ENCODE data around the gene ZNF653. TPM values are rescaled to one million over a fixed set of nuclear protein-coding genes. Genes with fewer than 3 reads are reported as not detected.
A peak's percentile ranks its signal among the peaks of the same experiment; 100 is the strongest.

ZNF653 gene
- total RNA-seq, 4 donors from 2014 or later: 13.6 to 41.7 (median 14.2) TPM

DNA sequence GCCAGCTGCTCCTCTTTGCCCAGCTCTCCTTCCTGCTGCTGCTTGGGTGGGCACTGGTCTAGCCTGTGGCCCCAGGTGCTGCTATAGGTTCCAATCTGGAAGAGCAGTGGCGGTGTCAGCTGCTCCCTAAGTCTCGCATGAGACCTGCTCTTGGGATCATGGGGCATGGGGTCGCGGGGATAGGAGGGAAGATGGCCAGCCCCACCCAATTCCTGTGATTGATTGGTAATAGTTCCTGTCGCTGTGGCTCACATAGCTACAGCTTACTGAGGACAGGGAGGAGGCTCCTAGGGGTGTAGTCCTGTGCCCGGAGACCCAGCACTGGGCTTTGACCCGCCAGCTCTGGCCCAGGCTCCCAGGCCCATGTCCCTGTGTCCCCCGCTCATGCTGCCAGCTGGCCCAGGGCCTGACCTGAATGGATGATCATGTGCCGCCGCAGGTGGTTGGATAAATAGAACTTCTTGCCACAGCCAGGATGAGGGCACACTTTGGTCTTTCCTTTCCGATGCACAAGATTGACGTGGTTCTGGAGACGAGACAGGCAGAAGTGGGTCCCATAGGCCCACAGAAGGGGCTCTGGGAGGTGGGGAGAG is 20.3 kb downstream of the ZNF653 start:
- H3K36me3 ChIP-seq: peaks cover 7 to 20% of the 10 kb centered on the region in 2 donors
- WGBS, 2 donors: 93 to 94% methylated on average over 3 to 6 of the region's 13 CpGs

DNA sequence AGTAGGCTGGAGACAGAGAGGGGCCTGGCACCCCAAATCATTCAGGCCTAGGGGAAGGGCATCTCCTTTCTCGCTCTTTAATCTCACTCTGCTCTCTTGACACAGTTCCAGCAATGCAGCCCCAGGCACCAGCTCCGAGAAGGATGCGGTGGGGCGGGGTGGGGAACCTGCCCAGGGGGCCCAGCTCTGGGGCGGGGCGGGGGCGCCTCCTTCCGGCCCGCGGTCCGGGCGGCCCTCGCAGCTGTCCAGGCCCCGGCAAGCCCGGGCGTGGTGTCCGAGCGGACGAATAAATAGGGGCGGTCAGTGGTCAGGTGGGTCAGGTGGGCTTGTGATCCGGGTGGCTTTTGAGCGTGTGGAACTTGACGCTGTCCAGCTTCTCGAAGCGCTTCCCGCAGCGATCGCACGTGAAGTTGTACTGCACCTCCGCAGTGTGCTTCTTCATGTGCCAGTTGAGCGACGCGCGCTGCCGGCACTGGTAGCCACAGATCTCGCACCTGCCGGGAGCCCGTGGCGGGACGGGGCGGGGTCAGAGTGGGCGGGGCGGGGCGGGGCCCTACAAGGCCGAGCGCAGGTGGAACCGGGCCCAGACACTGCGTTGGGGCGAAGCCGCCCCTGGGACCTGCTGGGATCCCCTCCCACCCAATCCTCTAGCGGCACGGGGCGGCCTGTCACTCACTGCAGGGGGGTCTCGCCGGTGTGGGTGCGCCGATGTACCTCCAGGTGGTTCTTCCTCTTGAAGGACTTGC is 22.1 kb downstream of the ZNF653 start:
- TF ChIP-seq, protein P1, sequence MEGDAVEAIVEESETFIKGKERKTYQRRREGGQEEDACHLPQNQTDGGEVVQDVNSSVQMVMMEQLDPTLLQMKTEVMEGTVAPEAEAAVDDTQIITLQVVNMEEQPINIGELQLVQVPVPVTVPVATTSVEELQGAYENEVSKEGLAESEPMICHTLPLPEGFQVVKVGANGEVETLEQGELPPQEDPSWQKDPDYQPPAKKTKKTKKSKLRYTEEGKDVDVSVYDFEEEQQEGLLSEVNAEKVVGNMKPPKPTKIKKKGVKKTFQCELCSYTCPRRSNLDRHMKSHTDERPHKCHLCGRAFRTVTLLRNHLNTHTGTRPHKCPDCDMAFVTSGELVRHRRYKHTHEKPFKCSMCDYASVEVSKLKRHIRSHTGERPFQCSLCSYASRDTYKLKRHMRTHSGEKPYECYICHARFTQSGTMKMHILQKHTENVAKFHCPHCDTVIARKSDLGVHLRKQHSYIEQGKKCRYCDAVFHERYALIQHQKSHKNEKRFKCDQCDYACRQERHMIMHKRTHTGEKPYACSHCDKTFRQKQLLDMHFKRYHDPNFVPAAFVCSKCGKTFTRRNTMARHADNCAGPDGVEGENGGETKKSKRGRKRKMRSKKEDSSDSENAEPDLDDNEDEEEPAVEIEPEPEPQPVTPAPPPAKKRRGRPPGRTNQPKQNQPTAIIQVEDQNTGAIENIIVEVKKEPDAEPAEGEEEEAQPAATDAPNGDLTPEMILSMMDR (IDR thresholded peaks at IDR 0.05): no peak
- TF ChIP-seq POLR2A (IDR thresholded peaks at IDR 0.05): no peak
- no peak for DNase-seq
- WGBS, 2 donors: 76 to 82% methylated on average over 22 to 36 of the region's 57 CpGs
- intact Hi-C loops (cut with DNase I): loop anchor here (5.0 kb wide), 1 partner anchor 186 kb away; the partner anchor contains the start of gene TSPAN16
- H3K9me3 ChIP-seq: no peaks in the 10 kb centered on the region
- H3K36me3 ChIP-seq: peaks cover 7 to 20% of the 10 kb centered on the region in 2 donors
- H3K27ac ChIP-seq: no peak overlapping the region
- H3K27me3 ChIP-seq: peaks cover 24% of the 10 kb centered on the region
- H3K4me3 ChIP-seq (replicated peaks in 1 of 3): no peak overlapping the region
- peaks cover 0 to 37% of the 10 kb centered on the region in 2 donors for H3K4me1 ChIP-seq

More for the DNA sequence above, 20.3 kb downstream of the ZNF653 start:
- Histone ChIP-seq H3K27ac (no peak overlapping the region), H3K9me3 (no peaks in the 10 kb centered on the region), H3K4me1 (peaks cover 0 to 25% of the 10 kb centered on the region in 2 donors), H3K4me3 (replicated peaks in 1 of 3) (no peak overlapping the region), H3K27me3 (peaks cover 13% of the 10 kb centered on the region)
- DNase-seq: no peak
- intact Hi-C loops (cut with DNase I): no loop called here
- TF ChIP-seq, protein P1 (IDR thresholded peaks at IDR 0.05): no peak

GRCh38 chr19:11482384-11483050 is 23.1 kb downstream of the ZNF653 start:
- Histone ChIP-seq H3K36me3 (peaks cover 6 to 17% of the 10 kb centered on the region in 2 donors), H3K9me3 (no peaks in the 10 kb centered on the region), H3K4me1 (peaks cover 0 to 37% of the 10 kb centered on the region in 2 donors), H3K27me3 (peaks cover 24% of the 10 kb centered on the region), H3K27ac (no peak overlapping the region), H3K4me3 (replicated peaks in 1 of 3) (no peak overlapping the region)
- no peak for TF ChIP-seq POLR2A (IDR thresholded peaks at IDR 0.05)
- TF ChIP-seq, protein P1 (IDR thresholded peaks at IDR 0.05): peak; percentile 58 to 96 (median 94)
- DNase-seq: peak; percentile 76 to 78
- intact Hi-C loops (cut with DNase I): loop anchor here (5.0 kb wide), 1 partner anchor 185 kb away; the partner anchor contains the start of gene TSPAN16
- WGBS, 2 donors: 6 to 12% methylated on average over 9 to 16 of the region's 58 CpGs

DNA sequence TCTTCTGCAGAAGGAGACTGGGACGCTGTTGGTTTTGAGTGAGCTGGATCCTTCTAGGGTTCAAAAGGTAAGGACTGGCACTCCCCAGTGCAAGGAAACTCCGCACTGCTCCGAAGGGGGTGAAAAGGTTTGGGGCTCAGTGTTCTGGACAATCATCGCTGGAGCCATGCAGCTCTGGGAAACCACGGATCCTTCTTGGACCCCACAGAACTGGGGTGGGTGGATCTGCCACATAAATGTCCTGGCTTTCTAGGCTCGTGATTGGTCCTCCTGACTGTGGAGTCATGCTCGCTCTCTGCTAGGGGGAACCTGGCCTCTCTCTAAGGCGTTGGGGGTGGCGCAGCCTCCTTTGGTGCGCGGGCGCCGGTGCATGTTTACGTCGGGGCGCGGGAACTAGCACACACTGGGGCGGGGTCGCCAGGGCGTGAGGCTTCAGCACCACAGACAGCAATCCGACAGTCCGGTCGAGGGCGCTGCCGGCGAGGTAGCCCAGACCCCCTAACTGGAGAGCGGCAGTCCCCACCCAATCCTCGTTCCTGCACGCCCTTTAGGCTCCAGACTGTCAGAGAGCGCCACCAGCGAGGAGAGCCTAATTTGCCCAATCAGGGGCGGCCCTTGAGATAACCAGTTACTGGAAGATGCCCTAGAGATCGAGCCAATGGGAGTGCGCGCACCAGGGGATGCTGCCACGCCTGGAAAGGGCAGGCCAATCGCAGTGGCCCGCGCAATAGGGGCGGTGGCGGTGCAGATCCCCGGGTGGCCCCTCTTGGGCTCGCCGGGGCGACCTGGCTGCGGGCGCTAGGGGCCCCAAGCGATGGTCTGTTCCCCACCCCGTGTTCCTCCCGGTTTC is 23.9 kb downstream of the ZNF653 start:
- Histone ChIP-seq H3K27me3 (peaks cover 24% of the 10 kb centered on the region), H3K9me3 (no peaks in the 10 kb centered on the region), H3K4me3 (replicated peaks in 1 of 3) (no peak overlapping the region), H3K4me1 (peaks cover 0 to 37% of the 10 kb centered on the region in 2 donors), H3K36me3 (peaks cover 3 to 13% of the 10 kb centered on the region in 2 donors), H3K27ac (no peak overlapping the region)
- TF ChIP-seq, protein P1 (IDR thresholded peaks at IDR 0.05): no peak
- TF ChIP-seq POLR2A (IDR thresholded peaks at IDR 0.05): no peak
- peak; percentile 46 to 50 for DNase-seq
- intact Hi-C loops (cut with DNase I): loop anchor here (5.0 kb wide), 1 partner anchor 184 kb away; the partner anchor contains the start of gene TSPAN16
- WGBS, 2 donors: 6 to 18% methylated on average over 6 to 19 of the region's 50 CpGs

Measured in thyroid gland (tissue), 4 donors.